Left ventricle myocardium superior (tissue), 1 donor: ENCODE measurements around the gene MPPED1. TPM values are rescaled to one million over a fixed set of nuclear protein-coding genes. Genes with fewer than 3 reads are reported as not detected.

Experiments
- ATAC-seq: fragments of 200-7000 bp; cut with Tn5 transposase; one replicate; pipeline ENCODE4 v1.9.1; 2020; ENCODE audit warnings: mild to moderate bottlenecking, moderate library complexity
- DNase-seq: peaks from one replicate; pipeline ENCODE4 v3.0.0-alpha.2; 2020
- intact Hi-C: fragments of 100-400 bp; cut with micrococcal nuclease; formaldehyde crosslinking; loops from one replicate; pipeline ENCODE4 v1.11.0; 2022
- total RNA-seq: library from RNA; stranded (reverse); fragmentation: NEBNext Ultra II Directional; extraction: Animal tissue kit (Norgen Biotek cat#: 25700); gene quantifications from one replicate; pipeline ENCODE4 v1.2.1, GENCODE V29; 2021
- donor health status: DM: no; HTN: yes; CAD: no; lungs with severe emphysema.

Gene MPPED1
- total RNA-seq, 1 donor from 2014 or later, result not detected

DNA sequence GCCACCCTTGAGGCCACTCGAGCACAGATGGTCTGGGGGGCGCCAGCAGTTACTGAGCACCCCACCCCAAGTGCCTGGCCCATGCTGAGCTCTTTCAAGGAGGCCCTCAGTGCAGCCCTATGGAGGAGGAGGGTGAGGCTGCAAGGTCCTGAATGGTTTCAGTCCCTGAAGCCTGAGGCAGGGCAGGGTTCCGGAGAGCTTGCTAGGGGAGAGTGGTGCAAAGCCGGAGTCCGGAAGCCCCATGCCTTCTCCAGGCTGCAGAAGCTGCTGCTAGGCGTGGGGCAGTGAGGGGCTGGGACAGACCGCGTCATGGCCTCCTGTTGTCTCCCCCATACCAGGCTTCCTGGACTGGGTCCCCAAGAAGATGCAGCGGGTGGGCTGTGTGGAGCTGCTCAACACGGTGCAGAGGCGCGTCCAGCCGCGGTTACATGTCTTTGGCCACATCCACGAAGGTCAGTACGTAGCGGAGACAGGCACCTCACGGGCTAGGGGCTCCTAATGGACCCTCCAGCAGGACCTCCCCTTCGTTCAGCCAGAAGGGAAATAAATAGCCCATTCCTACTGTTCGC lies 90.6 kb downstream of the MPPED1 start:
- ATAC-seq, result no peak
- intact Hi-C loops, result no loop called here

DNA sequence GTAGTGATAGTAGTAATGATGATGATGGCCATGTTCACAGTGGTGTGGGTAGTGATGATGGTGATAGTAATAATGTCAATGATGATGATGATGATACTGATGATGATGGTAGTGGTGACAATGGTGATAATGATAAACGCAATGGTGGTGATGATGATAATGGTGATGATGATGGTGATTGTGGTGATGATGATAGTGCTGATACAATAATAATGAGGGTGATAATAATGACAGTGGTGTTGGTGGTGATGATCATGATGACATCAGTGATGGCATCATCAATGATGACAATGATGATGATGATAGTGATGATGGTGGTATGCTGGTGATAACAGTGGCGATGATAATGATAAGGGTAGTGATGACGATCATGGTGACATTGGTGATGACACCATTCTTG lies 92.3 kb downstream of the MPPED1 start:
- DNase-seq (no peak), ATAC-seq (no peak)
- intact Hi-C loops, result no loop called here

More for the DNA sequence above, 90.6 kb downstream of the MPPED1 start:
- no peak for DNase-seq

DNA sequence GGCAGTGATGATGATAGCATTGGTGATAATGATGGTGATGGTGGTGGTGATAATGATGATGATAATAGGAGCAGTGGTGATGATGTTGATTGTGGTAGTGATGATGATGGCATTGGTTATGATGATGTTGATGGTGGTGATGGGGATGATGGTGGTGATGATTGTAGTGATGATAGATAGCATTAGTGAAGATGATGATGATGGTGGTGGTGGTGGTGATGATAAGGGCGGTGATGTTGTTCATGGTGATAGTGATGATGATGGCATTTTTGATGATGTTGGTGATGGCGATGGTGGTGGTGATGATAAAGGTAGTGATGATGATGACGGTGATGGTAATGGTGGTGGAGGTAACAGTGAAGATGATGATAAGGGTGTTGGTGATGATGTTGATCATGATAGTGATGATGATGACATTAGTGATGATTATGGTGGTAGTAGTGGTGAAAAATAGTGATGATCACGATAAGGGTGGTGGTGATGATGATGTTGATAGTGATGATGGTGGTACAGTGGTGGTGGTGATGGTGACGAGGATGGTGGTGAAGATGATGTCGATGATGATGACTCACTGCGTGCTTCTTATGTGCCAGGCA lies 93.0 kb downstream of the MPPED1 start:
- DNase-seq (no peak), ATAC-seq (no peak)
- intact Hi-C loops, result no loop called here

DNA sequence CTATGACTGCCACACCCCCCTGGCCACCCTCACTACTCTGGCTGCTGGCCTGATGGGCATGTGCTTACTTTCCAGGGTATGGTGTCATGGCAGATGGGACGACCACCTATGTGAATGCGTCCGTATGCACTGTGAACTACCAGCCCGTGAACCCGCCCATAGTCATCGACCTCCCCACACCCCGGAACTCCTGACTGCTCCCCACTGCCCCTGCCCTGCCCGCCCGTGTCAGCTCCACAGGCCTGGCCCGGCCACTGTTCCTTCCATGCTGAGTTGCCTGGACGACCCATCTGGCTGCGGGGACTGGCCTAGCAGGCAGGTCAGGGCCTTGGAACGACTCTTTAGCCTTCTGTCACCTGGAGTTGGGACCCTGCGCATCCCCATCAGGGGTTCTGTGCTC lies 93.6 kb downstream of the MPPED1 start:
- no peak for ATAC-seq
- no peak for DNase-seq

DNA sequence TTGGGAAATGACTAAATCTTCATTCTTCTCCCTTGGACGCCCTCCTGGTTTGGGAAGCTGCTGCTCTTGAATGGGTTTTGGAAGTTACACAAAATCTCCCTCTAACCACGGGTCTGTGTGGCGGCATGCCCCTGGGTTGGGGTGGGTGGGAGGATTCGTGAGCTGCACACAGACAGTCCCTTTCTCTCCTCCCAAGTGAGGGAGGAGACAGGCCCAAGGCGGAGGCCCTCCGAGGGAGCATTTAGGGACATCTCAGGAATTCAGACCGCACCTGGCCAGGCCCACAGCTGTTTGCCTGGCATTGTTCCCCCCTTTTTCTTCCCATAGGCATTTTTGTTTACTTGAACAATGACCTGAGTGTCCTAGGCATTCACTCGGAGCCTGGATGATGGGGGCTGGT lies 94.1 kb downstream of the MPPED1 start:
- DNase-seq (no peak), ATAC-seq (no peak)
- intact Hi-C loops, result no loop called here

More for the DNA sequence above, 93.6 kb downstream of the MPPED1 start:
- intact Hi-C loops, result no loop called here

DNA sequence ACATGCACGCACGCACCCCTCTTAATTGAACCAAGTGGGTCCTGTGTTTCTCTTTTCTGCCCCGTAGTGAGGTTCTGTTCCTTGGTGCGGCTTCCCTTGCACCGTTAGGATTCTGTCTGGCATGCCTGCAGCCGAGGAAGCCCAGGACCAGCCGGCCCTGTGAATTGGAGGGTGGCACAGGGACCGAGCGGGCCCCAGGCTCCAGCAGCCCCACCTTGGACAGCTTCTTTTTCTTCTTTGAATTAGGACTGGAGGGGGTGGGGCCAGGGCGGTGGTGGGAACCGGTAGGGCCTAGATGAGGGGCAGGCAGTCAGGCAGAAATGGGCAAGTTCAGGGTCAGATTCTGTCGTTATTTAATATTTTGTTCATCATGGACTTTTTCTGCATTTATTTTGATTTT lies 94.7 kb downstream of the MPPED1 start:
- intact Hi-C loops, result no loop called here
- ATAC-seq, result no peak
- no peak for DNase-seq

DNA sequence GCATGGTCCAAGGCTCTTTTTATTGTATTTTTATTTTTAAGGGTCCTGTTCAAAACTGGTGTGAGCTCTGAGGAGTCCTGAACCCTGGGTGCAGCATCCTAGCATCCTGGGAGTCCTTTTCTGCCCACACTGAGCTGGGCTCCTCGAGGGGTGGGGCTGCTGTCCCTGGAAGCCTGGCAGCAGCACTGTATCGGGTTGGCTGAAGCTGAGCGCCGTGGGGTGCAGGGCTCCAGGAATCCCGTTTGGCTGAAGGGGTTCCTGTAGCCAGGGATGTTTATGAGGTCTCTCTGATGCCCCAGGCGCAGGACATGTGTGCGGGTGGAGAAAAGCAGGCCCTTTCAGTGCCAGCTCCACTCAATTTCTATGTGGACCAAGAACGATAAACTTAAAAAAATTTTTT lies 95.4 kb downstream of the MPPED1 start:
- no peak for ATAC-seq
- DNase-seq, result no peak
- intact Hi-C loops, result no loop called here

DNA sequence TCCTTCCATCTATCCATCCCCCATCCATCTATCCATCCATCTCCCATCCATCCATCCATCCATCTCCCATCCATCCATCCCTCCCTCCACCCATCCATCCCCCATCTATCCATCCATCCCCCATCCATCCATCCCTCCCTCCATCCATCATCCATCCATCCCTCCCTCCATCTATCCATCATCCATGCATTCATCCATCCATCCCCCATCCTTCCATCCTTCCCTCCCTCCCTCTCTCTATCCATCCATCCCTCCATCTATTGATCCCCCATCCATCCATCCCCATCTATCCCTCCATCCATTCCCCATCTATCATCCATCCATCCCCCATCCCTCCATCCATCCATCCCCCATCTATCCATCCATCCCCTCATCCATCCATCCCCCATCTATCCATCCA lies 96.7 kb downstream of the MPPED1 start:
- no peak for DNase-seq
- no peak for ATAC-seq
- intact Hi-C loops, result no loop called here

DNA sequence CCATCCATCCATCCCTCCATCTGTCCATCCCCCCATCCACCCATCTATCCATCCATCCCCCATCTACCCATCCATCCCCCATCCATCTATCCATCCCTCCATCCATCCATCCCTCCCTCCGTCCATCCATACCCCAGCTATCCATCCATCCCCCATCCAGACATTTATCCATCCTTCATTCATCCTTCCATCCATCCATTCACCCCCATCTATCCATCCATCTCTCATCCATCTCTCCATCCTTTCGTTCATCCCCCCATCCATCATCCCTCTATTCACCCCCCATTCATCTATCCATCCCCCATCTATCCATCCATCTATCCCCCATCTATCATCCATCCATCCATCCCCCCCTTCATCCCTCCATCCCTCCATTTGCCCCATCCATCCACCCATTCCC lies 97.5 kb downstream of the MPPED1 start:
- intact Hi-C loops, result no loop called here
- DNase-seq (no peak), ATAC-seq (no peak)

DNA sequence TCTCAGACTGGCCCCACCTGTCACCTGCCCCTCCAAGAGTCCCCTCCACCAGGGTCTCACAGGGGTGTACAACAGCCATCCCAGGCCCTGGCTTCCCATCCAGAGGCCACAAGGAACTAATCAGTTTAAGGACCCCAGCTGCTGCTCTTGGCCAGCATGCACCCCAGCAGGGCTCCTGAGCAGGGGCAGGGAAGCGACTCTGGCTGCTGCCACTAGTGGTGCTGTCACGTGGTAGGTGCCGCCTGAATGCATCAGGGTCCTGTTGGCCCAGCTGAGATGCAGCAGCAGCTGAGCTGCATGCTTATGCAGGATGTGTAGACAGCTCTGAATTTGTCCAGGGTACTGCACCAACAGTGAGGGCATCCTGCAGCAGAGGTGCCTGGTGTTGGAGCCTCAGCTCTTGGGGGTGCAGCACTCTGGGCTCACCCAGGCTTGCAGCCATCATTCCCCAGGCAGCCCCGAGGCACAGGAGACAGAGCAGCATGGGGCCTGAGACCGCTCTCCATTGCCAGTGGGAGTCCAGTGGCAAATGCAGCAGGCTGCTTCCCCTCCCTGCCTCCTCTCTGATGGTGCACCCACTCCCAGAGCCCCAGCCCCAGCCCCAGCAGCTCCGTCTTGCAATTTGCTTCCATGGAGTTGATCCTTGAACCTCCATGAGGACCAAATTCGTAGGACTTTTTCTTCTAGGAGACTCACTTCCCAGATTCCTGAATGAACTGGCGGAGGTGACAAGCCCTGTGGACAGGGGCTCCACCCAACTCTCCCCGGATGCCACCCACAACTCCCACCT lies 98.7 kb downstream of the MPPED1 start:
- no peak for ATAC-seq
- no peak for DNase-seq
- intact Hi-C loops, result no loop called here

DNA sequence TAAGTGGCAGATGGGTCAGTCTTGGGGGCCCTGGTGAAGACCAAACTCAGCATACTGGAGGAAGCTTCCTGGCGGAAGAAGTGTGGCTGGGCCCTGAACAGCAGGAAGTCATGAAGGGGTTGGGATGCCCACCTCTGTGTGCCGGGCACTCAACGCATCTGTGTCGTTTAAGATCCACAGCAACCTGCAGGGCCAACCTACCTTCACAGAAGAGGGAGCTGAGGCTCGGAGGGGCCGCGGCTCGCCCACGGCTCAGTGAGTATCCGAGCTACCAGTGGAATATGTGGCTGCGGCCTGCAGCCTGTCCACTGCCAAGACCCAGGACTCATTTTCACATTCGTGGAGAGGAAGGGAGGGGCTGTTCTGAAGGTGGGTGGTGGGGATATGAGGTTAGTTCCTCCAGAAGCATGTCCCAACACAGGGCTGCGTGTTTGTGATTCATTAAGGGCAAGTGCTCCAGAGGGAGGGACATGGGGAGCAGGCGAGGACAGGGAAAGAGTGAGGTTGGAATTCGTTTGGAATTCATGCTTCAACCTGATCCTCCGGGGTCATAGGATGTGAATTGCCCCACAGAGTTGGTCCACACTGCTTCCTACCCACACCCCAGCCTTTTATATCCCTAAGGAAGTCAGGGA lies 99.6 kb downstream of the MPPED1 start:
- ATAC-seq (no peak), DNase-seq (no peak)
- intact Hi-C loops, result no loop called here

DNA sequence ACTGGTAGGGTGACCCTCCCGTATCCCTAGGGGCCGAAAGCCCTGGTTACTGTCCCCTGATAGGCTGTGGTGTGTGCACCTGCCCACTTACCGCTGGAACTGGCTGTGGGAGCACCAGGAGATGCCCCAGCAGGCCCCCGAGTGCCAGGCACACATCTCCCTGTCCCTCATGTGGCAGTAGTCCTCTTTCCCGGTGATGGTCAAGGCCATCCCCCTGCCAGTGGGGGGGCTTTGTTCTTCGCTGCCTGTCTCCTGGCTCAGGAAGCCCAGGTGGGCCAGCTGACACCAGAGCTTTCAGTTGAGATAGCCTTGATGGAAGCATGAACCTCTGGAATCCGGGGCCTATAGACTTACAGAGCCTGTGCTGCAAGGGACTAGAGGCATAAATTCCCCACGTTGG lies 100.5 kb downstream of the MPPED1 start:
- intact Hi-C loops, result no loop called here
- no peak for ATAC-seq
- no peak for DNase-seq

DNA sequence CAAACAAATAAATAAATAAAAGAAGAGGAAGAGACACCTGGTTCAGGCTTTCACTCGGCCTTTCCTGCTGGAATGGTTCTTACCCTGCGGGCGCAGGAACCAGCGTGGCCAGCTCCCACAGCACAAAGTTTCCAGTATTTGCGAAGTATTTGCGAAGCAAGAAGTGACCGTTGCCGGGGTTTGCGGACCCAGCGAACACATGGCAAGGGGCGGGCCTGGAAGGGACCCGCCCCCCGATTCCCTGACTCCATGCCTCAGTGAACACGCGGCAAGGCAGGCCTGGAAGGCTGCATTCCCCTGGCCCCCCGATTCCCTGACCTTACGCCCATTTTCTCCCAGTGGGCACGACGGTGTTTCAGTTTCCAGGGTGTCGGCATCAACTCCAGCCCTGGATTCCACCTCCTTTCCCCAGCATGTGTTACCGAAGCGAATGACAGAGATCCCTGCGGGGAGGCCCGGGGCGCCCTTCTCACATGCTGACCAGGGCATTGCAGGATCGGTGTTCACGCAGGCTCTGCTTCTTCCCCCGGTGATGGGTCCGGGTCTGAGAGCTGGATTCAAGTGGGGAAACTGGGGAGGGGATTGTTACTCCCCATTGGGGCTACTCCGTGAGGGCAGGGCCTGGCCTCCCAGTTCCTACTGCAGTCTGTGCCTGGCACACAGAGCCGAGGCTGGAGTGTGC lies 102.8 kb downstream of the MPPED1 start:
- intact Hi-C loops, result no loop called here
- no peak for ATAC-seq

DNA sequence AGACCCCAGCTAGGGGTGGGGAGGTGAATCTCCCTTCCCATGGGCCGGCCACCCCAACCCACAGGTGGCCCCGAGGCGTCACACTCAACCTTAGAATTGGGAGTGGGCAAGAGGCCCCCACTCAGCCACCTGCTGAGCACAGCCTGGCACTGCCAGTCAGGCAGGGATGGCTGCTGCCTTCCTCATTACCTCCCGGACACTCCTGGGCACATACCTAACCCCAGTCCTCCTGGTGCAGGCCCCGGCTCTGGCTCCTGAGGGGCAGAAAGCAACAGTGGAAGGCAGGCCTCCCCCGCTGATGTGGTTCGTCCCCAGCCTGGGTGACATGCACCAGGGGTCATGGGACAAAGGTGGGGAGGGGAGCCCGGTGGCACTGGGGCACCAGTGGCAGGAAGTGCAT lies 103.6 kb downstream of the MPPED1 start:
- ATAC-seq, result no peak
- DNase-seq, result no peak
- intact Hi-C loops, result no loop called here

More for the DNA sequence above, 102.8 kb downstream of the MPPED1 start:
- no peak for DNase-seq

DNA sequence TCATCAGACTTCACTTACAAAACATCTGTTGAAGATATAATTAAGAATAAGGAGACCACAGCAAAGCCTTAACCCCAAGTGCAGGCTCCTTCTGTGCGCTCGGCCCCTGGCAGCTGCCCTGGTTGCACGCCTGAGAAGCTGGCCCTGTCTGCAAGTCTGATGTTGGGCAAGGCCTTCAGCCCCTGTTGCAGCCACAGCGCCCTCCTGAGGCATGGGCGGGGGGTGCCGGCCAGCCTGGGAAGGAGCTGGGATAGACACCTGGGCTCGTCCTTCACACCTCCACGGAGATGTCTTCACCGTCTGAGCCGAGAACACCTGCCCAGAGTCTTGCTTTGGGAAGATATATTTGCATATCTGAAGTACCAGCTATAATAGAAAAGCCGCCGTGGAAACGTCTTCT lies 104.1 kb downstream of the MPPED1 start:
- ATAC-seq, result no peak
- intact Hi-C loops, result no loop called here
- DNase-seq, result no peak

DNA sequence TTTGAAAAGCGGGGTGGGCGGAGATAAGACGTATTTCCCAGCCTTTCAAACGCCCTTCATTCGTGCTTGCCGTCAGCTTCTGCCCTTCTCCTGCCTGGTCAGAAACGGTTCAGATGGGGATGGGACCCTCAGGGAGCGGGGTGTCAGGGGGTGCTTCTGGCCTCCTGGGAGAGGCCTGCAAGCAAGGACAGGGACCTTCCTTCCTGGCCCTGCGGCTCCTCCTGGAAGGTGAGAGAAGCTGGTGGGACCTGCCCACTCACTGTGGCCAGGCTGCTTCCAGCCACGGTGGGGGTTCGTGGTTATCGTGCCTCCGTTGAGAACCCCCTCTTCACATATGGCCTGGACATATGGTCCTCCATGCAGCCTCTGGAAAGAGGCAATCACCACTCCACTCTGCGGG lies 104.6 kb downstream of the MPPED1 start:
- ATAC-seq (no peak), DNase-seq (no peak)
- intact Hi-C loops, result no loop called here

DNA sequence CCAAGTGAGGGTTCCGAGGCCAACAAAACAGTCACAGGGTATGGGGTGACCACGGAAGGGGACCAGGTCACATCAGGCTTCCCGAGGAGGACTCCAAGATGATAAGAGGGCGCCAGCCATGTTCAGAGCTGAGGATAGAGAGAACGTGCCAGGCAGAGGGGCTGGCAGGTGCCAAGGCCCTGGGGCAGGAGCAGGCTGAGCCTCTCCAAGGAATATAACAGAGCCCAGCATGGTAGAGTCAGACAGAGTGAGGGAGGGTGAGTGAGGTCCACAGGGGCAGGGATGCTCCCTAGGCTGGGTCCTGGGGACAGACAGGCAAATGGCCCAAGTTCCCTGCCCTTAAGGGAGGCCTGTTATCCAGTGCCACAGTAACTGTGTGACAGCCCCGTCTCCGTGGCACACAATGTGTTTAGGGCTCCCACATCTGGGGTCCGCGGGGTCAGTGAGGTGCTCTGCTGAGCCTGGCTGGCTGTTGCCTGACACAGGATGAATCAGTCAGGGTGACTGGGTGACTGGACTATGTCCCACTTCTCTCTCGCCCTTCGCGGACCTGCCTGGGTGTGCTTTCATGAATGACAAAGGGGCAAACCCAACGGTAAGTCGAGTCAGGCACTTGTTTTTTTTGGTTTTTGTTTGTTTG lies 105.3 kb downstream of the MPPED1 start:
- intact Hi-C loops, result no loop called here
- no peak for ATAC-seq
- no peak for DNase-seq

DNA sequence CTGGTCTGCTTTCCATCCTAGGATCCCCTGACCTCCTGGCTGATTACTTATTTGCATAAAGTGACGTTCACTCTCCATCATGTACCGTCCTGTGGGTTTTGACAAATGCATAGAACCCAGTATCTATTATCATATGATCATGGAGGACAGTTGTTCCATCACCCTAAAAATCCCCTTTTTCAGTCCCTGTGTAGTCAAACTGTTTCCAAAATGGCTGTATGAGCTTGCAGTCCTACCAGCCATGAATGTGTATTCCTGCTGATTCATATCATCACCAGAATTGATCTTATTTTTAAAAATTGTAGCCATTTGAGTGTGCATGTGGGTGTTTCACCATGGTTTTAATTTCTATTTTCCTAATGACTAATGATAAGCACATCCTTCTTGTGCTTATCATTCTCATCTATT lies 108.8 kb downstream of the MPPED1 start:
- DNase-seq (no peak), ATAC-seq (no peak)
- intact Hi-C loops, result no loop called here

DNA sequence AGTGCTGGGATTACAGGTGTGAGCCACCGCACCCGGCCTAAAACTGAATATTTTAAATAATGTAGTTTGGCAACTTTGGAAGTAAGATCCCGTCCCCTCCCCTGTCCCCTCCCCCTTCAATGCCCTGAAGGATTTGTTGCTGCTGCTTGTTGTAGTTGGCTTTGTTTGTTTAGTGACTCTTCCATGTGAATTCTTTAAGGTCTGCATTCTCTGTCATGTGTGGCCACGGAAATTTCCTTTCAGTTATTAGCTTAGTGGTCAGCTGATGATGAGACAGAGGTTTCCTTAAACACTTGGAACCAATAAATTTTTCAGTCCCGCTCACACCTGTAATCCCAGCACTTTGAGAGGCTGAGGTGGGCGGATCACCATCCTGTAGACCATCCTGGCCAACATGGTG lies 109.9 kb downstream of the MPPED1 start:
- DNase-seq, result no peak
- intact Hi-C loops, result no loop called here
- ATAC-seq, result no peak
